A549 (cell line): ENCODE measurements around the gene WDFY2. TPM values are rescaled to one million over a fixed set of nuclear protein-coding genes. Genes with fewer than 3 reads are reported as not detected.

Source experiments
- ATAC-seq, 2 experiments: fragments of 200-7000 bp in 1 of 2; fragments of >200 bp in 1 of 2; cut with Nextera tagmentation in 1 of 2; cut with Tn5 transposase in 1 of 2; 3 replicates each; pipeline versions ENCODE4 v1.8.0 to v1.9.1; 2018 to 2020; ENCODE audit warnings: mild to moderate bottlenecking in 1 of 2, moderate library complexity in 1 of 2
- CTCF ChIA-PET: fragments of 300-600 bp; sonication (Branson Sonifier 250); formaldehyde crosslinking; extraction: SDS; loops from one replicate; lab custom pipeline; 2021; ENCODE audit warnings: antibody characterized with exemption, inconsistent platforms; lab: Yijun Ruan, JAX
- POLR2A ChIA-PET: fragments of 350-600 bp; formaldehyde crosslinking; extraction: SDS; loops from one replicate; lab custom pipeline; 2021; ENCODE audit warnings: antibody characterized with exemption, inconsistent platforms; lab: Yijun Ruan, JAX
- DNase-seq, 2 experiments: peaks; one replicate each; pipeline versions ENCODE4 v3.0.0 to v3.0.0-alpha.2; 2011 to 2016; ENCODE audit warnings: low read depth in 1 of 2, low spot score in 1 of 2
- FAIRE-seq: peaks from 2 replicates; lab custom pipeline; 2011; peaks lifted over from hg19 to GRCh38; lab: Jason Lieb, UNC
- H3K27ac ChIP-seq, 2 experiments: fragments of >200 bp; sonication (Bioruptor Twin); formaldehyde crosslinking; 3 replicates each; pipeline ENCODE4 v1.5.1; 2016 to 2017
- H3K4me1 ChIP-seq: fragments of >200 bp; sonication (Bioruptor Twin); formaldehyde crosslinking; 3 replicates; pipeline ENCODE4 v1.6.1; 2016
- H3K4me2 ChIP-seq: fragments of >200 bp; sonication (Bioruptor Twin); formaldehyde crosslinking; 3 replicates; pipeline ENCODE4 v1.6.1; 2016
- H3K4me3 ChIP-seq: fragments of >200 bp; sonication (Bioruptor Twin); formaldehyde crosslinking; 3 replicates; pipeline ENCODE4 v1.5.1; 2016
- H3K9me3 ChIP-seq: fragments of >200 bp; sonication (Bioruptor Twin); formaldehyde crosslinking; 3 replicates; pipeline ENCODE4 v1.6.1; 2016
- BHLHE40 ChIP-seq: IDR thresholded peaks from 2 replicates; pipeline ENCODE4 v1.6.1; 2012; ENCODE audit warnings: low read depth, low read length, inconsistent platforms
- CBX8 ChIP-seq: fragments of 200-600 bp; sonication (generic); IDR thresholded peaks from 2 replicates; pipeline ENCODE4 v1.6.1; 2016
- FOSL2 ChIP-seq, 2 experiments: fragments of 450-650 bp in 1 of 2; fragments of >200 bp in 1 of 2; sonication (Bioruptor Twin) in 1 of 2; formaldehyde crosslinking; IDR thresholded peaks; 2 replicates each; pipeline versions ENCODE4 v1.5.0 to v1.6.1; 2016 to 2020; ENCODE audit warnings: mild to moderate bottlenecking in 1 of 2, moderate library complexity in 1 of 2
- MAZ ChIP-seq: fragments of 150-350 bp; IDR thresholded peaks from 2 replicates; pipeline ENCODE4 v1.6.1; 2014; ENCODE audit warnings: antibody characterized with exemption, low read depth, low read length, borderline replicate concordance
- RFX5 ChIP-seq: fragments of 450-650 bp; IDR thresholded peaks from 2 replicates; pipeline ENCODE4 v1.7.1; 2014; ENCODE audit warnings: antibody characterized with exemption, mild to moderate bottlenecking, moderate library complexity
- WGBS: methylation state at CpG from one replicate; pipeline ENCODE4 v1.1.6; 2017; ENCODE audit errors: missing lambda C conversion rate; 5-methylcytosine and 5-hydroxymethylcytosine counted together
- polyA plus RNA-seq, 4 experiments: library from polyadenylated mRNA; depleted of rRNA in 3 of 4; stranded (reverse); fragments of >200 nt; fragmentation: RNase III in 1 of 4; extraction: RNeasy Plus Mini Kit Qiagen cat#74134 plus additional on column Dnase treatment in 1 of 4; gene quantifications; 2 replicates in 3 of 4; 3 replicates in 1 of 4; pipeline ENCODE4 v1.2.3, GENCODE V29; 2011 to 2017
- small RNA-seq, 6 experiments: library from RNA; depleted of rRNA; stranded (forward); fragments of <200 nt; gene quantifications; one replicate each; pipeline ENCODE3, GENCODE V24; 2012
- TF ChIP-seq, protein P1 (sequence below): fragments of 150-350 bp; IDR thresholded peaks from 2 replicates; pipeline ENCODE4 v1.6.1; 2014; ENCODE audit warnings: low read depth, mild to moderate bottlenecking, low read length

Gene WDFY2
- polyA plus RNA-seq, 2 of the 4 experiments (the other 2 are of a cell fraction), result 5.2 to 8.5 TPM

DNA sequence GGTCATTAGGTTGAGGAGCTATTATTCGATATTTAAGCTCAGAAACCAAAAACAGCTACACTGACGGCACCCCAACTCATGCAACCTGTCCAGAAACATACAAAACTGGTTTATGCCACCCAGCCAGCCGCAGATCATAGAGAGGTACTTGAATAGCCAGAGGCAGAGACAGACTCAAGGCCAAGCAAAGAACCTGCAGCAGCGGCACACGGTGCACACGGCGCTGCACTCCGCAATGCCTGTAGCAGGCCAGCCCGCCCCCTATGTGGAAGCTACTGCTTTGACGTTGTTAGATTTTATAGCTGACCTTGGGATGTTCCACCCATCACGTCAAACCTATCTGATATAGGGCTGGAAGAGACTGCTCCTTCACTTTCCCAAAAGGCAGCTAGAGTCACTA, 231.6 kb downstream of the WDFY2 start:
- ChIA-PET POLR2A (interaction anchor here (0.6 kb wide), 1 partner anchor 384 kb away, joined by 6 read pairs; no protein-coding TSS in a partner anchor), CTCF (interaction anchor here (0.6 to 5.4 kb wide), 29 partner anchors 10 to 690 kb away, joined by 3 to 60 read pairs (median 4); partner anchors contain the start of gene NEK5)
- FAIRE-seq (no peak), DNase-seq (no peak), ATAC-seq (peak in 1 of 2 experiments; percentile 19; a peak in 1 of 6 replicates)
- TF ChIP-seq CBX8 (no peak), MAZ (no peak)
- TF ChIP-seq, protein P1, sequence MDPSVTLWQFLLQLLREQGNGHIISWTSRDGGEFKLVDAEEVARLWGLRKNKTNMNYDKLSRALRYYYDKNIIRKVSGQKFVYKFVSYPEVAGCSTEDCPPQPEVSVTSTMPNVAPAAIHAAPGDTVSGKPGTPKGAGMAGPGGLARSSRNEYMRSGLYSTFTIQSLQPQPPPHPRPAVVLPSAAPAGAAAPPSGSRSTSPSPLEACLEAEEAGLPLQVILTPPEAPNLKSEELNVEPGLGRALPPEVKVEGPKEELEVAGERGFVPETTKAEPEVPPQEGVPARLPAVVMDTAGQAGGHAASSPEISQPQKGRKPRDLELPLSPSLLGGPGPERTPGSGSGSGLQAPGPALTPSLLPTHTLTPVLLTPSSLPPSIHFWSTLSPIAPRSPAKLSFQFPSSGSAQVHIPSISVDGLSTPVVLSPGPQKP, result no peak
- H3K9me3 ChIP-seq, result no peaks in the 10 kb centered on the region
- H3K4me1 ChIP-seq, result peaks cover 17% of the 10 kb centered on the region; the same call in 1 of the 3 replicates
- no peak overlapping the region for H3K27ac ChIP-seq
- no peak overlapping the region for H3K4me3 ChIP-seq
- H3K4me2 ChIP-seq, result no peak overlapping the region
- WGBS, result 70% methylated on average over 11 of the region's 11 CpGs

DNA sequence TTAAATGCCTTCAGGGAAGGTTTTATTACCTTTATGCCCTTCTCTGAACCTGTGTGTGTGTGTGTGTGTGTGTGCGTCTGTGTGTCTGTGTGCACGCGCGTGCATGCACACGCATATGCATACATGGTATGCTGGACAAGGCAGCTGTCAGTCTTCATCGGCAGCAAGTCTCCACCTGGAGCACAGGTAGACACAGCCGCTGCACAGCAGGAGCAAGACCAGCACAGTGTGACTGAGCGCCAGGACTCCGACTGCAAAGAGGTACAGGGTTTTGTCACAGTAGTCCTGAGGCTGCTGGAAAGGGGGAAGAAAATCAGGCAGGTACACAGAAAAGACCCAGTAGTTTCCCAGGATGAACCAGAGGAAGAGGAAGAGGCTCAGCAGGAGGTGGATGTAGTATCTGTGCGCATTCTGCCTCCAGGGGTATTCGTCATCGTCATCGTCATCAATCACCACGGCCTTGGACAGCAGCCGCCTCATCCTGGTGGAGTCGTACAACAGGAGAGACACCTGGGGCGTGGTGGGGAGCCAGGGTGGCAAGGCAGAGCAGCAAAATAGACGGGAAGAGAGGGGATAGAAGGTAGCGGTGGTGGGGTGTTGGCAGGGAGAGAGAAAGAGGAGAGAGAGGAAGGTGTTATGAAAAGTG, 232.5 kb downstream of the WDFY2 start:
- 40% methylated on average over 19 of the region's 19 CpGs for WGBS
- POLR2A ChIA-PET, result no interaction called here
- TF ChIP-seq BHLHE40, result no peak
- TF ChIP-seq FOSL2 (IDR thresholded peaks at IDR 0.05), result no peak
- TF ChIP-seq FOSL2 (CRISPR knock-in tag; IDR thresholded peaks at IDR 0.05), result 0 out of 2 replicates have a peak, but pooled peaks have one; percentile 5
- peak; percentile 77; the same call in 1 of the 2 replicates for TF ChIP-seq RFX5
- TF ChIP-seq, all 56 proteins: peak for 2
- Histone ChIP-seq H3K4me3 (no peak overlapping the region), H3K9me3 (no peaks in the 10 kb centered on the region), H3K4me2 (peak overlapping the region; percentile 47), H3K4me1 (peaks cover 17% of the 10 kb centered on the region; the same call in 1 of the 3 replicates), H3K27ac (no peak overlapping the region)
- ATAC-seq (peak; percentile 27 to 43; a peak in 2 of 6 replicates), DNase-seq (peak in 1 of 2 experiments; percentile 40), FAIRE-seq (no peak)
- CTCF ChIA-PET, result interaction anchor here (0.9 to 5.4 kb wide), 7 partner anchors 11 to 419 kb away, joined by 3 to 60 read pairs (median 14); partner anchors contain the start of gene NEK5

Small RNA genes lying within 50 kb of the gene (small RNA-seq; reads per million reads assigned to genes)
- gene MIR4703, result 0 reads per million in 6 experiments
- 0 reads per million in 6 experiments for gene RN7SL413P
- gene RNU6-65P, result 0 to 0.16 (median 0) reads per million in 6 experiments
- 0 reads per million in 6 experiments for gene RNY1P6

Other genes starting within 250 kb of the WDFY2 start
- gene SERPINE3, start 244.8 kb upstream of the WDFY2 start, polyA plus RNA-seq (2011; rRNA removed), result 0.04 TPM in 1 of 2 replicates, not detected in the other
- gene SERPINE3, start 244.8 kb upstream of the WDFY2 start, polyA plus RNA-seq (2017; fragmentation: RNase III; extraction: RNeasy Plus Mini Kit Qiagen cat#74134 plus additional on column Dnase treatment), result 0.09 TPM in 1 of 3 replicates, not detected in the others
- gene INTS6, start 131.4 kb upstream of the WDFY2 start, polyA plus RNA-seq (2011; rRNA removed), result 37.1 and 42.6 TPM in 2 replicates
- 11.5 to 12.6 TPM (median 12.1 TPM) in 3 replicates for gene INTS6, start 131.4 kb upstream of the WDFY2 start, polyA plus RNA-seq (2017; fragmentation: RNase III; extraction: RNeasy Plus Mini Kit Qiagen cat#74134 plus additional on column Dnase treatment)
- gene DHRS12, start 219.7 kb downstream of the WDFY2 start, polyA plus RNA-seq (2011; rRNA removed), result 7.5 and 7.6 TPM in 2 replicates
- gene DHRS12, start 219.7 kb downstream of the WDFY2 start, polyA plus RNA-seq (2017; fragmentation: RNase III; extraction: RNeasy Plus Mini Kit Qiagen cat#74134 plus additional on column Dnase treatment), result 4.1 to 4.3 TPM (median 4.2 TPM) in 3 replicates